HepG2 (cell line): ENCODE measurements around the gene SFT2D1. TPM values are rescaled to one million over a fixed set of nuclear protein-coding genes. Genes with fewer than 3 reads are reported as not detected.

Experiments
- ARNT2 ChIP-seq: sonication (generic); formaldehyde crosslinking; IDR thresholded peaks from 2 replicates; pipeline ENCODE4 v1.8.0; 2022; ENCODE audit warnings: mild to moderate bottlenecking, low read depth, missing genetic modification reagents, moderate library complexity
- BRF2 ChIP-seq: sonication (generic); formaldehyde crosslinking; IDR thresholded peaks from 2 replicates; pipeline ENCODE4 v1.8.1; 2022; ENCODE audit warnings: mild to moderate bottlenecking, missing genetic modification reagents
- CHCHD3 ChIP-seq: sonication (generic); formaldehyde crosslinking; IDR thresholded peaks from 2 replicates; pipeline ENCODE4 v1.8.0; 2022; ENCODE audit warnings: mild to moderate bottlenecking, missing genetic modification reagents, moderate library complexity
- HNRNPL ChIP-seq: fragments of 200-400 bp; formaldehyde crosslinking; IDR thresholded peaks from 2 replicates; pipeline ENCODE4 v1.6.1; 2017; ENCODE audit warnings: mild to moderate bottlenecking, low read depth, low read length
- KDM2A ChIP-seq: sonication (generic); formaldehyde crosslinking; IDR thresholded peaks from 2 replicates; pipeline ENCODE4 v1.4.0; 2020; ENCODE audit warnings: low read depth, missing genetic modification reagents, borderline replicate concordance
- RELA ChIP-seq: sonication (generic); formaldehyde crosslinking; IDR thresholded peaks from 2 replicates; pipeline ENCODE4 v1.4.0; 2020; ENCODE audit warnings: missing genetic modification reagents
- SETDB1 ChIP-seq: sonication (generic); formaldehyde crosslinking; IDR thresholded peaks from 2 replicates; pipeline ENCODE4 v1.5.1; 2020; ENCODE audit warnings: missing genetic modification reagents, mild to moderate bottlenecking, borderline replicate concordance
- TFAP4 ChIP-seq: sonication (generic); IDR thresholded peaks from 2 replicates; pipeline ENCODE4 v1.6.1; 2016; ENCODE audit warnings: low read depth, borderline replicate concordance
- ZBTB38 ChIP-seq: sonication (generic); formaldehyde crosslinking; IDR thresholded peaks from 2 replicates; pipeline ENCODE4 v1.5.1; 2020; ENCODE audit warnings: mild to moderate bottlenecking, missing genetic modification reagents
- ZFP82 ChIP-seq: sonication (generic); formaldehyde crosslinking; IDR thresholded peaks from 2 replicates; pipeline ENCODE4 v1.5.1; 2020; ENCODE audit warnings: mild to moderate bottlenecking, missing genetic modification reagents, borderline replicate concordance
- ZNF280B ChIP-seq: sonication (generic); formaldehyde crosslinking; IDR thresholded peaks from 2 replicates; pipeline ENCODE4 v1.5.0; 2020; ENCODE audit warnings: missing genetic modification reagents, mild to moderate bottlenecking, borderline replicate concordance
- ZNF343 ChIP-seq: sonication (generic); formaldehyde crosslinking; IDR thresholded peaks from 2 replicates; pipeline ENCODE4 v1.4.0; 2020; ENCODE audit warnings: mild to moderate bottlenecking, missing genetic modification reagents
- ZNF564 ChIP-seq: sonication (generic); formaldehyde crosslinking; IDR thresholded peaks from 2 replicates; pipeline ENCODE4 v1.8.1; 2023; ENCODE audit warnings: mild to moderate bottlenecking, missing genetic modification reagents
- ZNF572 ChIP-seq: sonication (generic); formaldehyde crosslinking; IDR thresholded peaks from 2 replicates; pipeline ENCODE4 v1.5.1; 2020; ENCODE audit warnings: mild to moderate bottlenecking, missing genetic modification reagents
- ZNF782 ChIP-seq: sonication (generic); formaldehyde crosslinking; IDR thresholded peaks from 2 replicates; pipeline ENCODE4 v1.4.0; 2020; ENCODE audit warnings: missing genetic modification reagents, mild to moderate bottlenecking, borderline replicate concordance
- ZNF784 ChIP-seq: sonication (generic); formaldehyde crosslinking; IDR thresholded peaks from 2 replicates; pipeline ENCODE4 v1.5.1; 2020; ENCODE audit warnings: missing genetic modification reagents, mild to moderate bottlenecking, borderline replicate concordance
- polyA plus RNA-seq, 8 experiments: library from polyadenylated mRNA; depleted of rRNA in 3 of 8; stranded (reverse) in 7 of 8; unstranded in 1 of 8; fragments of >200 nt; fragmentation: Illumina TruSeq in 4 of 8; extraction: Trizol in 4 of 8; gene quantifications; 2 replicates each; pipeline versions ENCODE4 v1.2.1 to v1.2.3, GENCODE V29; 2011 to 2016; ENCODE audit warnings: low read depth in 4 of 8, missing spikeins in 1 of 8, mixed read lengths in 1 of 8; ENCODE audit not compliant: insufficient read depth in 1 of 8
- total RNA-seq, 5 experiments: library from RNA; depleted of rRNA; stranded (reverse); fragments of >200 nt; fragmentation: Illumina TruSeq; extraction: Trizol; gene quantifications; 2 replicates each; pipeline ENCODE4 v1.2.3, GENCODE V29; 2016; ENCODE audit warnings: low read depth in 1 of 5
- TF ChIP-seq, protein P1 (sequence below): IDR thresholded peaks from 2 replicates; pipeline ENCODE4 v1.6.1; 2012; ENCODE audit warnings: inconsistent platforms
- TF ChIP-seq, protein P2 (sequence below): sonication (generic); formaldehyde crosslinking; IDR thresholded peaks from 2 replicates; pipeline ENCODE4 v1.4.0; 2020; ENCODE audit warnings: low read depth, mild to moderate bottlenecking, missing genetic modification reagents
- TF ChIP-seq, protein P3 (sequence below): sonication (generic); formaldehyde crosslinking; IDR thresholded peaks from 2 replicates; pipeline ENCODE4 v1.5.1; 2020; ENCODE audit warnings: mild to moderate bottlenecking, missing genetic modification reagents, moderate library complexity

The SFT2D1 gene
- total and polyA plus RNA-seq, 2 of the 13 experiments (the other 11 are each of a cell fraction or from before 2014, with no cell fraction given) = 115 to 147 TPM

GRCh38 chr6:166308033-166308768 is 34.1 kb downstream of the SFT2D1 start, which contains the start of gene PRR18 (continued):
- peak; percentile 50; the same call in 1 of the 2 replicates for TF ChIP-seq BRF2 (CRISPR knock-in tag)
- 0 out of 2 replicates have a peak, but pooled peaks have one; percentile 26 for TF ChIP-seq ZNF564 (CRISPR knock-in tag)
- TF ChIP-seq ZBTB38 (CRISPR knock-in tag) = peak; percentile 54; the same call in 1 of the 2 replicates
- 0 out of 2 replicates have a peak, but pooled peaks have one; percentile 68 for TF ChIP-seq ZNF343 (CRISPR knock-in tag)
- 0 out of 2 replicates have a peak, but pooled peaks have one; percentile 46 for TF ChIP-seq ZNF572
- TF ChIP-seq CHCHD3 = 0 out of 2 replicates have a peak, but pooled peaks have one; percentile 50
- peak; percentile 32; the same call in 1 of the 2 replicates for TF ChIP-seq TFAP4
- TF ChIP-seq HNRNPL = peak; percentile 81; the same call in 1 of the 2 replicates
- no peak for TF ChIP-seq ARNT2 (CRISPR knock-in tag)
- no peak for TF ChIP-seq ZFP82 (CRISPR knock-in tag)
- TF ChIP-seq ZNF280B (CRISPR knock-in tag) = no peak
- no peak for TF ChIP-seq ZNF784 (CRISPR knock-in tag)
- TF ChIP-seq, protein P1, sequence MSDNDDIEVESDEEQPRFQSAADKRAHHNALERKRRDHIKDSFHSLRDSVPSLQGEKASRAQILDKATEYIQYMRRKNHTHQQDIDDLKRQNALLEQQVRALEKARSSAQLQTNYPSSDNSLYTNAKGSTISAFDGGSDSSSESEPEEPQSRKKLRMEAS = peak; percentile 45; the same call in 1 of the 2 replicates
- TF ChIP-seq, protein P2, sequence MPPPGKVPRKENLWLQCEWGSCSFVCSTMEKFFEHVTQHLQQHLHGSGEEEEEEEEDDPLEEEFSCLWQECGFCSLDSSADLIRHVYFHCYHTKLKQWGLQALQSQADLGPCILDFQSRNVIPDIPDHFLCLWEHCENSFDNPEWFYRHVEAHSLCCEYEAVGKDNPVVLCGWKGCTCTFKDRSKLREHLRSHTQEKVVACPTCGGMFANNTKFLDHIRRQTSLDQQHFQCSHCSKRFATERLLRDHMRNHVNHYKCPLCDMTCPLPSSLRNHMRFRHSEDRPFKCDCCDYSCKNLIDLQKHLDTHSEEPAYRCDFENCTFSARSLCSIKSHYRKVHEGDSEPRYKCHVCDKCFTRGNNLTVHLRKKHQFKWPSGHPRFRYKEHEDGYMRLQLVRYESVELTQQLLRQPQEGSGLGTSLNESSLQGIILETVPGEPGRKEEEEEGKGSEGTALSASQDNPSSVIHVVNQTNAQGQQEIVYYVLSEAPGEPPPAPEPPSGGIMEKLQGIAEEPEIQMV = 0 out of 2 replicates have a peak, but pooled peaks have one; percentile 24
- no peak for TF ChIP-seq RELA (CRISPR knock-in tag)
- TF ChIP-seq ZNF782 = peak; percentile 43; the same call in 1 of the 2 replicates
- TF ChIP-seq KDM2A = peak; percentile 67; the same call in 1 of the 2 replicates
- 0 out of 2 replicates have a peak, but pooled peaks have one; percentile 71 for TF ChIP-seq SETDB1
- TF ChIP-seq, protein P3, sequence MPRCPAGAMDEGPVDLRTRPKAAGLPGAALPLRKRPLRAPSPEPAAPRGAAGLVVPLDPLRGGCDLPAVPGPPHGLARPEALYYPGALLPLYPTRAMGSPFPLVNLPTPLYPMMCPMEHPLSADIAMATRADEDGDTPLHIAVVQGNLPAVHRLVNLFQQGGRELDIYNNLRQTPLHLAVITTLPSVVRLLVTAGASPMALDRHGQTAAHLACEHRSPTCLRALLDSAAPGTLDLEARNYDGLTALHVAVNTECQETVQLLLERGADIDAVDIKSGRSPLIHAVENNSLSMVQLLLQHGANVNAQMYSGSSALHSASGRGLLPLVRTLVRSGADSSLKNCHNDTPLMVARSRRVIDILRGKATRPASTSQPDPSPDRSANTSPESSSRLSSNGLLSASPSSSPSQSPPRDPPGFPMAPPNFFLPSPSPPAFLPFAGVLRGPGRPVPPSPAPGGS (CRISPR knock-in tag) = peak; percentile 75; the same call in 1 of the 2 replicates
